Vagina (tissue), 2 donors: Measurements from ENCODE around the gene KLHL3.

Experiments
- CTCF ChIP-seq, 3 experiments: fragments of 450-650 bp in 2 of 3; fragments of 200-600 bp in 1 of 3; sonication (generic) in 1 of 3; IDR thresholded peaks; one replicate each; pipeline ENCODE4 v1.5.1; 2017 to 2019; ENCODE audit warnings: antibody characterized with exemption in 3 of 3, mild to moderate bottlenecking in 2 of 3, moderate library complexity in 2 of 3
- POLR2A ChIP-seq, 2 donors: fragments of 450-650 bp; IDR thresholded peaks; one replicate each; pipeline ENCODE4 v1.6.1; 2017; ENCODE audit warnings: antibody characterized with exemption in 2 of 2, mild to moderate bottlenecking in 2 of 2, moderate library complexity in 2 of 2
- POLR2AphosphoS5 ChIP-seq, 2 donors: sonication (generic); formaldehyde crosslinking; IDR thresholded peaks; one replicate each; pipeline ENCODE4 v1.9.0; 2017; ENCODE audit warnings: antibody characterized with exemption in 2 of 2, mild to moderate bottlenecking in 2 of 2, low read depth in 1 of 2; ENCODE audit not compliant: insufficient read depth in 1 of 2

DNA sequence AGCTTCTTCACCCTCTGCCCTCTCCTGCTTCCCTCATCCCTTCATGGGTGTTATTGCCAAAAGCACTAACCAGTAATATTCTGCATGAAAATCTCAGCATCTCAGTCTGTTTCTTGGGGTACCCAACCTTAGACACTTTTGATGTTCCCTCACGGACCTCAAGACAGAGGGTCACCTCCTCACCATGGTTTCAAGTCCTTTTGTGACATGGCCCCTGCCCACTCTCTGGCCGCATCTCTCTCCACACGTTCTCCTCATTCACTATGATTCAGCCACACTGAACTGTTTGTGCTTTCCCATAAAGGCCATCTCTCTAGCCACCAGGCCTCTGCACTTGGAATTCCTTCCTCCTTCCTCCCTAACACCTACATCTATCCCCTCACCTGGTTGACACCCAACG lies 125.3 kb downstream of the KLHL3 start:
- TF ChIP-seq CTCF (IDR thresholded peaks at IDR 0.05) (no peak), POLR2A (IDR thresholded peaks at IDR 0.05) (no peak), POLR2AphosphoS5 (IDR thresholded peaks at IDR 0.05; ENCODE audit: insufficient read depth in 1 of 2, low read depth in 1 of 2) (no peak)
